DND-41 (cell line): ENCODE results near the gene PAK5.

Experiments used
- ATAC-seq: fragments of 200-7000 bp; cut with Tn5 transposase; 3 replicates; pipeline ENCODE4 v1.9.1; 2021; ENCODE audit warnings: low read depth; ENCODE audit not compliant: insufficient read depth
- DNase-seq: peaks from one replicate; pipeline ENCODE4 v3.0.0-alpha.2; 2020
- H2AFZ ChIP-seq: 2 replicates; pipeline ENCODE4 v1.6.0; 2012; ENCODE audit warnings: low read depth, low read length
- H3K27ac ChIP-seq: 2 replicates; pipeline ENCODE4 v1.5.1; 2012; ENCODE audit warnings: low read length, inconsistent platforms
- H3K27me3 ChIP-seq: fragments of 200-600 bp; sonication (generic); 2 replicates; pipeline ENCODE4 v1.6.0; 2012; ENCODE audit warnings: low read length, mild to moderate bottlenecking, inconsistent platforms; ENCODE audit not compliant: insufficient read depth, poor library complexity
- H3K36me3 ChIP-seq: 2 replicates; pipeline ENCODE4 v1.5.1; 2012; ENCODE audit warnings: low read length, inconsistent platforms; ENCODE audit not compliant: insufficient read depth
- H3K4me1 ChIP-seq: 2 replicates; pipeline ENCODE4 v1.5.1; 2012; ENCODE audit warnings: mild to moderate bottlenecking, low read length; ENCODE audit not compliant: insufficient read depth
- H3K4me2 ChIP-seq: 2 replicates; pipeline ENCODE4 v1.6.0; 2012; ENCODE audit warnings: mild to moderate bottlenecking, moderate library complexity, low read length, inconsistent platforms; ENCODE audit not compliant: insufficient read depth
- H3K4me3 ChIP-seq, 2 experiments: fragments of 200-600 bp in 1 of 2; shearing (Covaris generic) in 1 of 2; 2 replicates each; pipeline ENCODE4 v1.5.1; 2012 to 2016; ENCODE audit warnings: inconsistent platforms in 2 of 2, low read length in 2 of 2, mild to moderate bottlenecking in 2 of 2, low read depth in 1 of 2, moderate library complexity in 1 of 2
- H3K79me2 ChIP-seq: 2 replicates; pipeline ENCODE4 v1.6.0; 2012; ENCODE audit warnings: low read length, inconsistent platforms; ENCODE audit not compliant: insufficient read depth
- H3K9ac ChIP-seq: 2 replicates; pipeline ENCODE4 v1.6.0; 2012; ENCODE audit warnings: low read depth, mild to moderate bottlenecking, inconsistent platforms, low read length, moderate library complexity
- H3K9me3 ChIP-seq: 2 replicates; pipeline ENCODE4 v1.5.1; 2012; ENCODE audit warnings: low read length, moderate library complexity, mild to moderate bottlenecking, inconsistent platforms; ENCODE audit not compliant: insufficient read depth, severe bottlenecking
- H4K20me1 ChIP-seq: 2 replicates; pipeline ENCODE4 v1.6.0; 2012; ENCODE audit warnings: low read length; ENCODE audit not compliant: insufficient read depth
- CTCF ChIP-seq: IDR thresholded peaks from 2 replicates; pipeline ENCODE4 v1.5.1; 2012; ENCODE audit warnings: borderline replicate concordance, low read length, moderate library complexity, mild to moderate bottlenecking; ENCODE audit not compliant: poor library complexity, severe bottlenecking; ENCODE audit errors: extremely low read depth
- EZH2 ChIP-seq: IDR thresholded peaks from 3 replicates; pipeline ENCODE4 v1.6.1; 2012; ENCODE audit warnings: borderline replicate concordance, low read depth, mild to moderate bottlenecking, moderate library complexity, low read length, inconsistent platforms; ENCODE audit not compliant: severe bottlenecking

PAK5 gene

GRCh38 chr20:9503526-9504245 is 335.2 kb downstream of the PAK5 start:
- Histone ChIP-seq H3K4me2 (no peak overlapping the region), H3K79me2 (no peaks in the 10 kb centered on the region), H3K9me3 (no peaks in the 10 kb centered on the region), H3K4me1 (no peaks in the 10 kb centered on the region), H4K20me1 (no peaks in the 10 kb centered on the region), H3K4me3 (no peak overlapping the region), H3K36me3 (no peaks in the 10 kb centered on the region), H3K27ac (no peak overlapping the region), H2AFZ (no peak overlapping the region), H3K27me3 (no peaks in the 10 kb centered on the region), H3K9ac (no peak overlapping the region)
- DNase-seq = no peak
- ATAC-seq = no peak
- no peak for TF ChIP-seq EZH2
- peak; percentile 20 for TF ChIP-seq CTCF

DNA sequence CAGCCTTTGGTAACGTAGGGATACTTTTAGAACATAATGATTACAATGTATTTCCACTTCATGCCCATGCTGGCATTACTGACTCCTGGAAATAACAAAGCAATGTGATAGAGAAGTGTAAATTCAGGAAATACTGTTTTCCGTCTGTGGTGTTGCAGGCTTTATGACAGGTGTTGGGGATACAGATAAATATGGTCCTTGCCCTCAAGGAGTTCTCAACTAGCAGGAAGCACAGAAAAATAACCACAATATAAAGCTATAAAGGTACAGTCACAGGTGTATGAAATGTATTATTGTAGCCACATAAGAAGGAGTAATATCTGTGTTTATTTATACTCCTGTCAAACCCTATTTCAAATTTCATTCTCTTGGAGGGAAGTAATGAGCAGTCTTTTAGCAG is 337.4 kb downstream of the PAK5 start:
- Histone ChIP-seq H3K4me2 (no peak overlapping the region), H4K20me1 (no peaks in the 10 kb centered on the region), H3K4me1 (no peaks in the 10 kb centered on the region), H3K36me3 (no peaks in the 10 kb centered on the region), H2AFZ (no peak overlapping the region), H3K4me3 (no peak overlapping the region), H3K9ac (no peak overlapping the region), H3K27me3 (no peaks in the 10 kb centered on the region), H3K27ac (no peak overlapping the region), H3K79me2 (no peaks in the 10 kb centered on the region), H3K9me3 (no peaks in the 10 kb centered on the region)
- no peak for ATAC-seq
- TF ChIP-seq CTCF (no peak), EZH2 (no peak)
- no peak for DNase-seq

DNA sequence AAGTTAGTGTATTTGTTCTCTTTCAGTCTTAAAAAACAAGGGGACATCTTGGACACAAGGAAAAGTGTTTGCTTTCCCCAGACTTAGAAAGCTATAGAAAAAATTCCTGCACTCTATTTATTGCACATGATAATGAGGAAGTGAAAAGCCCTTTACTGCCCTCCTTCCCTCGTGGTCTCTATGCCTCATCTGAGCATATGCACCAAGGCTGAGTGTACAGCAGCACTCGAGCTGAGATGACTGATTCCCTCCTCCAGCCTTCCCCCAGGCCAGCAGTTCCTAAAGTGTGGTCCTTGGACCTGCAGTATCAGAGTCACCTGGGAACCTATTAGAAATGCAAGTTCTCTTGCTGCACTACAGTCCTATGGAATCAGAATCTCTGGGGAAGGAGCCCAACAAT is 338.8 kb downstream of the PAK5 start:
- Histone ChIP-seq H3K4me2 (no peak overlapping the region), H3K9ac (no peak overlapping the region), H3K27me3 (no peaks in the 10 kb centered on the region), H3K4me1 (no peaks in the 10 kb centered on the region), H3K79me2 (no peaks in the 10 kb centered on the region), H3K9me3 (no peaks in the 10 kb centered on the region), H3K4me3 (no peak overlapping the region), H4K20me1 (no peaks in the 10 kb centered on the region), H2AFZ (no peak overlapping the region), H3K27ac (no peak overlapping the region), H3K36me3 (no peaks in the 10 kb centered on the region)
- ATAC-seq = no peak
- no peak for TF ChIP-seq CTCF
- no peak for TF ChIP-seq EZH2
- no peak for DNase-seq
